ENCODE data around the gene OR6C76.
"Not testable (repeated sequence)": the region's sequence is repeated elsewhere in the genome, so short reads cannot be mapped to it uniquely, and the experiment has no call there.

OR6C76 gene

GRCh38 chr12:55425954-55426353 lies at the start of gene OR6C76:
Gene OR6C76, plus strand, starts transcription at chr12:55426254. Its CDS starts 0 bp downstream, at chr12:55426254.
- no peak for DNase-seq (ENCODE audit: low spot score)
- no peak for TF ChIP-seq CTCF (IDR thresholded peaks at IDR 0.05; ENCODE audit: borderline replicate concordance, control extremely low read depth, extremely low read depth, insufficient read depth, missing control alignments)
- in situ Hi-C loops (cut with MboI; ENCODE audit: low sequenced_read_pairs, unreplicated experiment): no loop called here

DNA sequence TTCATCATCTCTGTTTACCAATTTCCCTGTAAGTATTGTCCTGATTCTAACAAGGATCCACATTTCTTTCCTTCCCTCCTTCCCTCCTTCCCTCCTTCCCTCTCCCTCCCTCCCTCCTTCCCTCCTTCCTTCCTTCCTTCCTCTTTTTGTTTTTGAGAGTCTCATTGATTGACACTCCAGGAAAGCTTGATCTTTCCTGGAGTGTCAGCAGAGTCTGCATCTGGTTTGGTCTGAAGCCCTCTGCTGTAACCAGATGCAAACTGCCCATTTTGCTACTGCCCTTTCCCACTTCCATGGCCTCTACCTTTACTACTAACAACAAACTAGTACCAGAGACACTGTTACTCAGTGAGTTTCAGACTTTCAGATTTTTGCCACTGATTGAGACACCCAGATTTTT lies 40.2 kb upstream of the OR6C76 start:
- DNase-seq (ENCODE audit: low spot score): no peak
- in situ Hi-C loops (cut with MboI; ENCODE audit: low sequenced_read_pairs, unreplicated experiment): no loop called here
- no peak for TF ChIP-seq CTCF (IDR thresholded peaks at IDR 0.05; ENCODE audit: borderline replicate concordance, control extremely low read depth, extremely low read depth, insufficient read depth, missing control alignments)

- no peak for DNase-seq (ENCODE audit: low spot score)
- TF ChIP-seq CTCF (IDR thresholded peaks at IDR 0.05; ENCODE audit: borderline replicate concordance, control extremely low read depth, extremely low read depth, insufficient read depth, missing control alignments): no peak
- in situ Hi-C loops (cut with MboI; ENCODE audit: low sequenced_read_pairs, unreplicated experiment): no loop called here
Observed at GRCh38 chr12:55392032-55392795, 33.8 kb upstream of the OR6C76 start.

DNA sequence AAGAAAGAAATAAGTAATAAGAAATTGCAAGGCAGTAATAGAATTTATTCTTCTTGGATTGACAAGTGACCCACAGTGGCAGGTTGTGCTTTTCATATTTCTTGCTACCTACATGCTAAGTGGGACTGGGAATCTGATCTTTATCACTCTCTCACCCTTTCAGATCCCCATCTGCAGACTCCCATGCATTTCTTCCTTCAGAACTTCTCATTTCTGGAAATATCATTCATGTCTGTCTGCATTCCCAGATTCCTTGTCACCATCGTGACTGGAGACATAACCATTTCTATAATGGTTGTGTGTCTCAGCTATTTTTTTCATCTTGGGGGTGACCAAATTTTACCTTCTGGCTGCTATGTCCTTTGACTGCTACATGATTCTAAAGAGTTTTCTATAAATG lies 29.7 kb upstream of the OR6C76 start:
- in situ Hi-C loops (cut with MboI; ENCODE audit: low sequenced_read_pairs, unreplicated experiment): no loop called here
- TF ChIP-seq CTCF (IDR thresholded peaks at IDR 0.05; ENCODE audit: borderline replicate concordance, control extremely low read depth, extremely low read depth, insufficient read depth, missing control alignments): no peak
- no peak for DNase-seq (ENCODE audit: low spot score)

- no peak for TF ChIP-seq CTCF (IDR thresholded peaks at IDR 0.05; ENCODE audit: borderline replicate concordance, control extremely low read depth, extremely low read depth, insufficient read depth, missing control alignments)
- in situ Hi-C loops (cut with MboI; ENCODE audit: low sequenced_read_pairs, unreplicated experiment): no loop called here
- DNase-seq (ENCODE audit: low spot score): no peak
Observed at GRCh38 chr12:55400229-55400628, 25.8 kb upstream of the OR6C76 start, which contains the start of gene OR6C65. Gene OR6C65, plus strand, starts transcription at chr12:55400529. Its CDS starts 0 bp downstream, at chr12:55400529.

DNA sequence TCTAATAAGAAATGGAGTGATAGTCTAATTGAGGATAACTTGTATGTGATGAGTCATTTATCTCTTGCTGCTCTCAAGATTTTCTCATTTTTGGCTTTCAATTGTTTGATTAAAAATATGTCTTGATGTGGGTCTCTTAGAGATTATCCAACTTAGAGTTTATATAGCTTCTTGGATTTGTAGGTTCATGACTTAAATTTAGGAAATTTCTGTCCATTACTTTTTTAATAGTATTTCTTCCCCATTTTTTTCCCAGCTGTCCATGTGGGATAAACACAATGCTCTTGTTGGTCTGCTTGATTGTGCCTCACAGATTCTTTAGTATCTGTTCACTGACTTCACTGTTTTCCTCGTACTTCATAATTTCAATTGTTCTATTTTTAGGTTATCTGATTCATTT lies 18.2 kb upstream of the OR6C76 start:
- no peak for DNase-seq (ENCODE audit: low spot score)
- TF ChIP-seq CTCF (IDR thresholded peaks at IDR 0.05; ENCODE audit: borderline replicate concordance, control extremely low read depth, extremely low read depth, insufficient read depth, missing control alignments): no peak
- in situ Hi-C loops (cut with MboI; ENCODE audit: low sequenced_read_pairs, unreplicated experiment): no loop called here

GRCh38 chr12:55409133-55409532 lies 16.9 kb upstream of the OR6C76 start:
- in situ Hi-C loops (cut with MboI; ENCODE audit: low sequenced_read_pairs, unreplicated experiment); DNase-seq (ENCODE audit: low spot score): not testable (repeated sequence)

- DNase-seq (ENCODE audit: low spot score); in situ Hi-C loops (cut with MboI; ENCODE audit: low sequenced_read_pairs, unreplicated experiment): not testable (repeated sequence)
Observed at GRCh38 chr12:55412138-55412537, 13.9 kb upstream of the OR6C76 start.

DNA sequence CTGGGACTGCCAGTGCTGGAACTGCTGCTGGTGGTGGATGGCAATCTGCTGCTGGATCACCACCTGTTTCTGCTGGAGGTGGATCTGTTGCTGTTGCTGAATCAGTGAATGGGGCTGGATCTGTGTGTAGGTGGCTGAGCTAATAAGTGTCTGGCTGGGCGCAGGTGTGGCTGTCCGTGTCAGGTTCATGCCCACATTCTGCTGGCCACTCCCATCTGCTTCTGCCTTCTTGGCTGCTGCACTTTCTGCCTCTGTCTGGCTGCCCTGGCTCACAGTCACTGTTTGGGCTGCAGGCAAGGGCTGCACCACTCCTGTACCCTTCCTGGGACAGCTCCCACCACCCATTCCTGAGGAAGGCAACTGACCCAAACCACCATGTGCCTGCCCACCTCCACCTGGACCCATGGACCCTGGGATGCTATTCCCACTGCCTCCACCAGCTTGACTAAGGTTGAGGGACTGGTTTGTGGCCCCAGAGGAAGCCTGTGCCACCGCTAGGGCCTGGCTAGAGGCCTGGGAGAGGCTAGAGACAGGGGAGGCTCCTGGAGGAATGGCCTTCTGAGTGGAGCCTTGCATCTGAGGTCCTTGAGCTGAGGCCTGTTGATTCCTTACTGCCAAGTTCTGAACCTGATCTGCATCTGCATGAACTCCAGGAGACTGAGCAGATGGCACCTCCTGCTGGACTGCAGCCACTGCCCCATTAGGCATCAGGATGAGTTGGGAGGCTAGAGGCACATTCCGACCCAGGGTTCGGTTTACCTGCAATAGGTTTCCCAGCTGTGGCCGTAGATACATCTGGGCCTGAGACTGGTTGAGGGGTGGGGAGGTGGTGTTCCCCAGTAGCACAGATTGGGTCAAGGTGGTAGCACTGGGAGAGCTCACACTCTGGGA lies 12.3 kb upstream of the OR6C76 start:
- DNase-seq (ENCODE audit: low spot score); in situ Hi-C loops (cut with MboI; ENCODE audit: low sequenced_read_pairs, unreplicated experiment): not testable (repeated sequence)

DNA sequence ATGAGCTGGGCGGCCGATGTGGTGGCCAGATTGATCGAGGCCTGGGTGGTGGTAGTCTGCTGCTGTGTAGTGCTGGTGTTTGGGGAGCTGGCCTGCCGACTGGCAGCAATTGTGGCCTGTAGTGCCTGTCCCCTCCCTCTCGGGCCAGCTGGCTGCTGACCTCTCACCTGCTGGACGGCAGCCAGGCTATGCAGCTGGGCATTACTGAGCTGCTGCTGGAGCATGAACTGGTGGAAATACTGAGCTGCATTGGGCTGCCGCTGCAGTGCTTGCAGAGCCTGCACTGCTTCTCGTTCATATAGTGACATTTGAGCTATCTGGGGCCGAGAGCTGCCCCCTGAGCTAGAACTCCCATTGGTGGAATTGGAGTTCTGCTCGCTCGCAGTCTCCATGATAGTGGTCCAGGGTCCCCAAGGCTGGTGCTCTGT lies 11.6 kb upstream of the OR6C76 start:
- in situ Hi-C loops (cut with MboI; ENCODE audit: low sequenced_read_pairs, unreplicated experiment); DNase-seq (ENCODE audit: low spot score): not testable (repeated sequence)
